Measurements from ENCODE around the gene TMEM14A.
A peak's percentile ranks its signal among the peaks of the same experiment; 100 is the strongest.
"Not testable (repeated sequence)": the region's sequence is repeated elsewhere in the genome, so short reads cannot be mapped to it uniquely, and the experiment has no call there.

TMEM14A gene

GRCh38 chr6:52704781-52705502 lies 34.0 kb downstream of the TMEM14A start:
- not testable (repeated sequence) for DNase-seq

- no peak for DNase-seq
These were observed 35.1 kb downstream of the TMEM14A start for GRCh38 chr6:52706001-52706400.

- DNase-seq = no peak
These were observed 37.2 kb downstream of the TMEM14A start for GRCh38 chr6:52707963-52708680.

GRCh38 chr6:52712136-52712535 lies 41.2 kb downstream of the TMEM14A start:
- DNase-seq = no peak

- DNase-seq = not testable (repeated sequence)
These were observed 43.8 kb downstream of the TMEM14A start for GRCh38 chr6:52714761-52715160.

GRCh38 chr6:52718550-52718949 lies 47.6 kb downstream of the TMEM14A start:
- DNase-seq = no peak

GRCh38 chr6:52720321-52720720 lies 49.4 kb downstream of the TMEM14A start:
- no peak for DNase-seq

- DNase-seq = no peak
These were observed 53.1 kb downstream of the TMEM14A start for GRCh38 chr6:52724042-52724405.

- DNase-seq = peak; percentile 15
These were observed 53.7 kb downstream of the TMEM14A start for GRCh38 chr6:52724406-52725121.

GRCh38 chr6:52725143-52725534 lies 54.2 kb downstream of the TMEM14A start:
- DNase-seq = no peak

- DNase-seq = no peak
These were observed 54.8 kb downstream of the TMEM14A start for GRCh38 chr6:52725535-52726192.

- DNase-seq = no peak
These were observed 55.3 kb downstream of the TMEM14A start for GRCh38 chr6:52726193-52726542.

GRCh38 chr6:52726741-52727535 lies 56.0 kb downstream of the TMEM14A start:
- no peak for DNase-seq

GRCh38 chr6:52727908-52728307 lies 57.0 kb downstream of the TMEM14A start:
- DNase-seq = no peak

GRCh38 chr6:52728394-52728793 lies 57.5 kb downstream of the TMEM14A start:
- no peak for DNase-seq

GRCh38 chr6:52729576-52729975 lies 58.7 kb downstream of the TMEM14A start:
- no peak for DNase-seq

GRCh38 chr6:52731719-52732118 lies 60.8 kb downstream of the TMEM14A start:
- no peak for DNase-seq

GRCh38 chr6:52733172-52733571 lies 62.3 kb downstream of the TMEM14A start:
- no peak for DNase-seq

- DNase-seq = no peak
These were observed 63.2 kb downstream of the TMEM14A start for GRCh38 chr6:52734072-52734471.

- DNase-seq = no peak
These were observed 64.2 kb downstream of the TMEM14A start for GRCh38 chr6:52735071-52735470.

GRCh38 chr6:52736145-52736544 lies 65.2 kb downstream of the TMEM14A start:
- no peak for DNase-seq

All from NCI-H1694 (cell line).